Endothelial cell (in vitro differentiated cells): ENCODE data around the gene LMAN2L. TPM values are rescaled to one million over a fixed set of nuclear protein-coding genes. Genes with fewer than 3 reads are reported as not detected.

Source experiments
- DNase-seq: peaks from one replicate; pipeline ENCODE4 v3.0.0; 2021; ENCODE audit warnings: low spot score
- H3K27ac Mint-ChIP-seq: one replicate; pipeline ENCODE4 v1.8.0; 2021; ENCODE audit warnings: mixed read lengths, inconsistent platforms; ENCODE audit not compliant: unreplicated experiment
- H3K27me3 Mint-ChIP-seq: one replicate; pipeline ENCODE4 v1.8.0; 2021; ENCODE audit warnings: mild to moderate bottlenecking, moderate library complexity, mixed read lengths, inconsistent platforms; ENCODE audit not compliant: unreplicated experiment
- H3K36me3 Mint-ChIP-seq: one replicate; pipeline ENCODE4 v1.8.0; 2021; ENCODE audit warnings: mild to moderate bottlenecking, low read depth, mixed read lengths, inconsistent platforms; ENCODE audit not compliant: unreplicated experiment
- H3K4me1 Mint-ChIP-seq: one replicate; pipeline ENCODE4 v1.8.0; 2021; ENCODE audit warnings: mild to moderate bottlenecking, mixed read lengths, inconsistent platforms; ENCODE audit not compliant: unreplicated experiment
- H3K4me3 Mint-ChIP-seq: one replicate; pipeline ENCODE4 v1.8.0; 2021; ENCODE audit warnings: mild to moderate bottlenecking, mixed read lengths, inconsistent platforms; ENCODE audit not compliant: unreplicated experiment
- H3K9me3 Mint-ChIP-seq: one replicate; pipeline ENCODE4 v1.8.0; 2021; ENCODE audit warnings: mixed read lengths, inconsistent platforms; ENCODE audit not compliant: unreplicated experiment
- CTCF ChIP-seq: fragments of 200-600 bp; sonication (generic); IDR thresholded peaks from one replicate; pipeline ENCODE4 v1.5.0; 2021; ENCODE audit warnings: antibody characterized with exemption; ENCODE audit not compliant: unreplicated experiment
- total RNA-seq: library from RNA; stranded (reverse); fragmentation: NEBNext Ultra II Directional; extraction: Animal tissue kit (Norgen Biotek cat#: 25700); gene quantifications from one replicate; pipeline ENCODE4 v1.2.1, GENCODE V29; 2021; ENCODE audit not compliant: unreplicated experiment

LMAN2L gene
- total RNA-seq, 1 donor from 2014 or later: 19.4 TPM

GRCh38 chr2:96683307-96683706 lies 56.6 kb downstream of the LMAN2L start:
- no peak for TF ChIP-seq CTCF
- Mint-ChIP-seq H3K4me1 (no peaks in the 10 kb centered on the region), H3K36me3 (no peaks in the 10 kb centered on the region), H3K9me3 (no peaks in the 10 kb centered on the region), H3K27ac (no peak overlapping the region), H3K4me3 (no peak overlapping the region), H3K27me3 (no peaks in the 10 kb centered on the region)
- no peak for DNase-seq

- H3K9me3 Mint-ChIP-seq: no peaks in the 10 kb centered on the region
- no peak overlapping the region for H3K4me3 Mint-ChIP-seq
Measured at GRCh38 chr2:96681540-96681939, 58.3 kb downstream of the LMAN2L start.

GRCh38 chr2:96680561-96681141 lies 59.2 kb downstream of the LMAN2L start:
- DNase-seq: no peak
- no peaks in the 10 kb centered on the region for H3K36me3 Mint-ChIP-seq
- no peak overlapping the region for H3K4me3 Mint-ChIP-seq
- H3K27ac Mint-ChIP-seq: no peak overlapping the region
- no peaks in the 10 kb centered on the region for H3K4me1 Mint-ChIP-seq
- no peaks in the 10 kb centered on the region for H3K27me3 Mint-ChIP-seq
- H3K9me3 Mint-ChIP-seq: no peaks in the 10 kb centered on the region
- TF ChIP-seq CTCF: no peak

More at GRCh38 chr2:96681540-96681939, 58.3 kb downstream of the LMAN2L start:
- H3K27me3 Mint-ChIP-seq: no peaks in the 10 kb centered on the region
- TF ChIP-seq CTCF: no peak
- no peak for DNase-seq
- no peak overlapping the region for H3K27ac Mint-ChIP-seq
- no peaks in the 10 kb centered on the region for H3K4me1 Mint-ChIP-seq
- no peaks in the 10 kb centered on the region for H3K36me3 Mint-ChIP-seq

- Mint-ChIP-seq H3K4me3 (no peak overlapping the region), H3K36me3 (no peaks in the 10 kb centered on the region), H3K27me3 (no peaks in the 10 kb centered on the region), H3K9me3 (no peaks in the 10 kb centered on the region), H3K4me1 (no peaks in the 10 kb centered on the region), H3K27ac (no peak overlapping the region)
- no peak for TF ChIP-seq CTCF
- no peak for DNase-seq
Measured at GRCh38 chr2:96679848-96680247, 60.0 kb downstream of the LMAN2L start.

GRCh38 chr2:96669539-96670215 lies 70.2 kb downstream of the LMAN2L start:
- no peak overlapping the region for H3K27ac Mint-ChIP-seq
- H3K9me3 Mint-ChIP-seq: no peaks in the 10 kb centered on the region
- no peak for TF ChIP-seq CTCF
- peaks cover 4% of the 10 kb centered on the region for H3K36me3 Mint-ChIP-seq
- peaks cover 7% of the 10 kb centered on the region for H3K27me3 Mint-ChIP-seq
- H3K4me1 Mint-ChIP-seq: peaks cover 11% of the 10 kb centered on the region
- no peak overlapping the region for H3K4me3 Mint-ChIP-seq
- no peak for DNase-seq
